RWPE2 (cell line): Measurements from ENCODE around the gene GPR183.

ENCODE experiments used
- ATAC-seq: fragments of 200-7000 bp; cut with Tn5 transposase; 3 replicates; pipeline ENCODE4 v1.9.1; 2021; ENCODE audit warnings: low read depth
- DNase-seq: peaks from one replicate; pipeline ENCODE4 v3.0.0-alpha.2; 2020; ENCODE audit warnings: low spot score
- H3K27ac ChIP-seq: fragments of 450-650 bp; 2 replicates; pipeline ENCODE4 v1.5.1; 2017; ENCODE audit warnings: mild to moderate bottlenecking; ENCODE audit not compliant: poor library complexity, severe bottlenecking
- H3K27me3 ChIP-seq: fragments of 250-450 bp; sonication (Bioruptor Pico); 2 replicates; pipeline ENCODE4 v1.5.1; 2021; ENCODE audit warnings: mild to moderate bottlenecking, moderate library complexity; ENCODE audit not compliant: insufficient read depth, poor library complexity, severe bottlenecking
- H3K36me3 ChIP-seq: fragments of 250-450 bp; sonication (Bioruptor Pico); 2 replicates; pipeline ENCODE4 v1.5.1; 2020; ENCODE audit warnings: low read depth, mild to moderate bottlenecking, moderate library complexity
- H3K4me1 ChIP-seq: fragments of 250-450 bp; sonication (Bioruptor Pico); 2 replicates; pipeline ENCODE4 v1.5.1; 2021; ENCODE audit warnings: mild to moderate bottlenecking, moderate library complexity; ENCODE audit not compliant: insufficient read depth, poor library complexity, severe bottlenecking
- H3K4me3 ChIP-seq: fragments of 250-450 bp; sonication (Bioruptor Pico); 2 replicates; pipeline ENCODE4 v1.5.1; 2021; ENCODE audit warnings: mild to moderate bottlenecking, moderate library complexity; ENCODE audit not compliant: severe bottlenecking
- H3K9me3 ChIP-seq: fragments of 250-450 bp; sonication (Bioruptor Pico); 2 replicates; pipeline ENCODE4 v1.5.1; 2021; ENCODE audit warnings: mild to moderate bottlenecking, moderate library complexity; ENCODE audit not compliant: severe bottlenecking
- CTCF ChIP-seq: fragments of 450-650 bp; IDR thresholded peaks from one replicate; pipeline ENCODE4 v1.5.1; 2017; ENCODE audit warnings: mild to moderate bottlenecking, moderate library complexity; ENCODE audit not compliant: poor library complexity, severe bottlenecking

GPR183 gene

GRCh38 chr13:99258946-99259345 is 48.3 kb downstream of the GPR183 start:
- H3K4me1 ChIP-seq = no peaks in the 10 kb centered on the region
- no peaks in the 10 kb centered on the region for H3K27me3 ChIP-seq
- TF ChIP-seq CTCF = no peak
- no peak for ATAC-seq
- no peak overlapping the region for H3K4me3 ChIP-seq
- H3K36me3 ChIP-seq = peaks cover 18% of the 10 kb centered on the region; the same call in 1 of the 2 replicates
- no peak for DNase-seq
- H3K9me3 ChIP-seq = no peaks in the 10 kb centered on the region
- H3K27ac ChIP-seq = no peak overlapping the region

- no peak within 1 kb of the TSS for H3K27ac ChIP-seq
- H3K4me3 ChIP-seq = no peak within 1 kb of the TSS
- no peak for DNase-seq
- peaks cover 20% of the 10 kb centered on the region; the same call in 1 of the 2 replicates for H3K36me3 ChIP-seq
- TF ChIP-seq CTCF = no peak
- ATAC-seq = no peak
- H3K4me1 ChIP-seq = no peaks in the 10 kb centered on the region
- H3K9me3 ChIP-seq = no peaks in the 10 kb centered on the region
- no peaks in the 10 kb centered on the region for H3K27me3 ChIP-seq
Measured at GRCh38 chr13:99258210-99258860, 48.9 kb downstream of the GPR183 start, which contains the start of gene GPR18. Gene GPR18, minus strand, starts transcription at chr13:99258379. Its CDS starts 2,507 bp downstream, at chr13:99255872.

GRCh38 chr13:99257291-99257690 is 49.9 kb downstream of the GPR183 start:
- H3K9me3 ChIP-seq = no peaks in the 10 kb centered on the region
- H3K4me3 ChIP-seq = no peak overlapping the region
- peaks cover 29% of the 10 kb centered on the region; the same call in 1 of the 2 replicates for H3K36me3 ChIP-seq
- no peaks in the 10 kb centered on the region for H3K27me3 ChIP-seq
- ATAC-seq (no peak), DNase-seq (no peak)
- H3K4me1 ChIP-seq = no peaks in the 10 kb centered on the region
- no peak for TF ChIP-seq CTCF
- no peak overlapping the region for H3K27ac ChIP-seq

GRCh38 chr13:99256709-99257108 is 50.5 kb downstream of the GPR183 start:
- no peak overlapping the region for H3K4me3 ChIP-seq
- H3K27ac ChIP-seq = no peak overlapping the region
- no peaks in the 10 kb centered on the region for H3K4me1 ChIP-seq
- ATAC-seq = no peak
- H3K9me3 ChIP-seq = no peaks in the 10 kb centered on the region
- H3K36me3 ChIP-seq = peaks cover 29% of the 10 kb centered on the region; the same call in 1 of the 2 replicates
- TF ChIP-seq CTCF = no peak
- no peak for DNase-seq
- H3K27me3 ChIP-seq = no peaks in the 10 kb centered on the region

GRCh38 chr13:99256283-99256682 is 50.9 kb downstream of the GPR183 start:
- Histone ChIP-seq H3K36me3 (peaks cover 29% of the 10 kb centered on the region; the same call in 1 of the 2 replicates), H3K4me1 (no peaks in the 10 kb centered on the region), H3K9me3 (no peaks in the 10 kb centered on the region), H3K27ac (no peak overlapping the region), H3K27me3 (no peaks in the 10 kb centered on the region), H3K4me3 (no peak overlapping the region)
- TF ChIP-seq CTCF = no peak
- DNase-seq = no peak
- no peak for ATAC-seq
